ENCODE measurements around the gene P2RY6.

Gene P2RY6

GRCh38 chr11:73340164-73340563 is 68.0 kb downstream of the P2RY6 start:
- no peak for DNase-seq

- DNase-seq: no peak
Measured at GRCh38 chr11:73342633-73343032, 70.5 kb downstream of the P2RY6 start.

- no peak for DNase-seq
Measured at GRCh38 chr11:73343076-73343873, 71.1 kb downstream of the P2RY6 start.

GRCh38 chr11:73344191-73344607 is 72.1 kb downstream of the P2RY6 start:
- no peak for DNase-seq

- DNase-seq: no peak
Measured at GRCh38 chr11:73345481-73346160, 73.5 kb downstream of the P2RY6 start.

GRCh38 chr11:73346186-73346935 is 74.2 kb downstream of the P2RY6 start:
- DNase-seq: no peak

GRCh38 chr11:73347067-73347466 is 74.9 kb downstream of the P2RY6 start:
- DNase-seq: no peak

All from T-helper 1 cell (primary cell).